Ishikawa (cell line): ENCODE results near the gene MUC5B.

Experiments
- CEBPB ChIP-seq: IDR thresholded peaks from 2 replicates; pipeline ENCODE4 v1.6.1; 2012
- CREB1 ChIP-seq: IDR thresholded peaks from 2 replicates; pipeline ENCODE4 v1.6.1; 2012; ENCODE audit warnings: low read depth
- EP300 ChIP-seq: IDR thresholded peaks from 2 replicates; pipeline ENCODE4 v1.6.1; 2012; ENCODE audit warnings: borderline replicate concordance
- FOXM1 ChIP-seq: IDR thresholded peaks from 2 replicates; pipeline ENCODE4 v1.6.1; 2012; ENCODE audit warnings: low read depth, borderline replicate concordance
- NFIC ChIP-seq: IDR thresholded peaks from 2 replicates; pipeline ENCODE4 v1.6.1; 2012
- RAD21 ChIP-seq: IDR thresholded peaks from 2 replicates; pipeline ENCODE4 v1.6.1; 2012; ENCODE audit warnings: low read depth
- TAF1 ChIP-seq: IDR thresholded peaks from 2 replicates; pipeline ENCODE4 v1.6.1; 2012; ENCODE audit warnings: low read depth, mild to moderate bottlenecking
- TCF12 ChIP-seq: IDR thresholded peaks from 2 replicates; pipeline ENCODE4 v1.6.1; 2012; ENCODE audit warnings: low read depth
- TEAD4 ChIP-seq: IDR thresholded peaks from 2 replicates; pipeline ENCODE4 v1.6.1; 2012
- ZBTB7A ChIP-seq: IDR thresholded peaks from 2 replicates; pipeline ENCODE4 v1.6.1; 2012; ENCODE audit warnings: low read depth
- TF ChIP-seq, protein P1 (sequence below): IDR thresholded peaks from 2 replicates; pipeline ENCODE4 v1.6.1; 2012; ENCODE audit warnings: low read depth, mild to moderate bottlenecking
- TF ChIP-seq, protein P2 (sequence below): IDR thresholded peaks from 2 replicates; pipeline ENCODE4 v1.6.1; 2012
- TF ChIP-seq, protein P3 (sequence below): IDR thresholded peaks from 2 replicates; pipeline ENCODE4 v1.6.1; 2012

DNA sequence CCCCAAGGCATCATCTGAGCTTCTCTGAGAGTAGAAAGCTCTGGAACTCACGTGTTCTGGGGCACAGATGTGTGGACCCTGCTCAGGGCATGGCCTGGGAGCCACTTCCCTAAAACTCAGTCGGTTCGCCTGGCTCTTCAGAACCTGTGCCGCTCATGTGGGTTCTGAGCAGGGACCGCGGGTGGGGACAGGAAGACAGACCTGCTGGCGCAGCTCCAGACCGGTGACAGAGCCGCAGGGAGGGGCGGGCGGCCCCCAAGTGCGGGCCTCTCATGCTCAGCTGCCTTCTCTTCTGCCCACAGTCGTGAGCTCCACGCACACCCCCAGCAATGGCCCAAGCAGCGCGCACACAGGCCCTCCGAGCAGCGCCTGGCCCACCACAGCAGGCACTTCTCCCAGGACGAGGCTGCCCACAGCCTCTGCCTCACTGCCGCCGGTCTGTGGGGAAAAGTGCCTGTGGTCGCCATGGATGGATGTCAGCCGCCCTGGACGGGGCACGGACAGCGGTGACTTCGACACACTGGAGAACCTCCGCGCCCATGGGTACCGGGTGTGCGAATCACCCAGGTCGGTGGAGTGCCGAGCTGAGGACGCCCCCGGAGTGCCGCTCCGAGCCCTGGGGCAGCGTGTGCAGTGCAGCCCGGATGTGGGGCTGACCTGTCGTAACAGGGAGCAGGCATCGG is 40.9 kb upstream of the MUC5B start:
- no peak for TF ChIP-seq FOXM1
- TF ChIP-seq EP300, result no peak
- no peak for TF ChIP-seq TAF1
- no peak for TF ChIP-seq ZBTB7A
- TF ChIP-seq, protein P1, sequence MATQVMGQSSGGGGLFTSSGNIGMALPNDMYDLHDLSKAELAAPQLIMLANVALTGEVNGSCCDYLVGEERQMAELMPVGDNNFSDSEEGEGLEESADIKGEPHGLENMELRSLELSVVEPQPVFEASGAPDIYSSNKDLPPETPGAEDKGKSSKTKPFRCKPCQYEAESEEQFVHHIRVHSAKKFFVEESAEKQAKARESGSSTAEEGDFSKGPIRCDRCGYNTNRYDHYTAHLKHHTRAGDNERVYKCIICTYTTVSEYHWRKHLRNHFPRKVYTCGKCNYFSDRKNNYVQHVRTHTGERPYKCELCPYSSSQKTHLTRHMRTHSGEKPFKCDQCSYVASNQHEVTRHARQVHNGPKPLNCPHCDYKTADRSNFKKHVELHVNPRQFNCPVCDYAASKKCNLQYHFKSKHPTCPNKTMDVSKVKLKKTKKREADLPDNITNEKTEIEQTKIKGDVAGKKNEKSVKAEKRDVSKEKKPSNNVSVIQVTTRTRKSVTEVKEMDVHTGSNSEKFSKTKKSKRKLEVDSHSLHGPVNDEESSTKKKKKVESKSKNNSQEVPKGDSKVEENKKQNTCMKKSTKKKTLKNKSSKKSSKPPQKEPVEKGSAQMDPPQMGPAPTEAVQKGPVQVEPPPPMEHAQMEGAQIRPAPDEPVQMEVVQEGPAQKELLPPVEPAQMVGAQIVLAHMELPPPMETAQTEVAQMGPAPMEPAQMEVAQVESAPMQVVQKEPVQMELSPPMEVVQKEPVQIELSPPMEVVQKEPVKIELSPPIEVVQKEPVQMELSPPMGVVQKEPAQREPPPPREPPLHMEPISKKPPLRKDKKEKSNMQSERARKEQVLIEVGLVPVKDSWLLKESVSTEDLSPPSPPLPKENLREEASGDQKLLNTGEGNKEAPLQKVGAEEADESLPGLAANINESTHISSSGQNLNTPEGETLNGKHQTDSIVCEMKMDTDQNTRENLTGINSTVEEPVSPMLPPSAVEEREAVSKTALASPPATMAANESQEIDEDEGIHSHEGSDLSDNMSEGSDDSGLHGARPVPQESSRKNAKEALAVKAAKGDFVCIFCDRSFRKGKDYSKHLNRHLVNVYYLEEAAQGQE, result no peak
- TF ChIP-seq CEBPB, result no peak
- no peak for TF ChIP-seq TCF12
- TF ChIP-seq, protein P2, sequence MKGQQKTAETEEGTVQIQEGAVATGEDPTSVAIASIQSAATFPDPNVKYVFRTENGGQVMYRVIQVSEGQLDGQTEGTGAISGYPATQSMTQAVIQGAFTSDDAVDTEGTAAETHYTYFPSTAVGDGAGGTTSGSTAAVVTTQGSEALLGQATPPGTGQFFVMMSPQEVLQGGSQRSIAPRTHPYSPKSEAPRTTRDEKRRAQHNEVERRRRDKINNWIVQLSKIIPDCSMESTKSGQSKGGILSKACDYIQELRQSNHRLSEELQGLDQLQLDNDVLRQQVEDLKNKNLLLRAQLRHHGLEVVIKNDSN, result no peak
- TF ChIP-seq, protein P3, sequence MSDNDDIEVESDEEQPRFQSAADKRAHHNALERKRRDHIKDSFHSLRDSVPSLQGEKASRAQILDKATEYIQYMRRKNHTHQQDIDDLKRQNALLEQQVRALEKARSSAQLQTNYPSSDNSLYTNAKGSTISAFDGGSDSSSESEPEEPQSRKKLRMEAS, result no peak
- TF ChIP-seq NFIC, result no peak
- no peak for TF ChIP-seq RAD21
- TF ChIP-seq TEAD4, result no peak
- TF ChIP-seq CREB1, result no peak
